Central memory CD8-positive, alpha-beta T cell (primary cell): ENCODE measurements around the gene TTC23L.

Experiments used
- ATAC-seq: fragments of 150-1000 bp; cut with Tn5 transposase; replicated peaks from 2 replicates; pipeline ENCODE4 v1.10.0; 2022; ENCODE audit warnings: mild to moderate bottlenecking, moderate FRiP score, moderate number of reproducible peaks; ENCODE audit not compliant: poor library complexity, severe bottlenecking; ENCODE audit errors: extremely low read depth
- DNase-seq, 2 donors: peaks; one replicate each; pipeline ENCODE4 v3.0.0; 2021; ENCODE audit warnings: low spot score in 2 of 2
- H3K27ac Mint-ChIP-seq: one replicate; pipeline ENCODE4 v1.8.0; 2022; ENCODE audit warnings: low read depth, mild to moderate bottlenecking, moderate library complexity, mixed read lengths
- H3K27me3 Mint-ChIP-seq: one replicate; pipeline ENCODE4 v1.8.0; 2022; ENCODE audit warnings: mixed read lengths
- H3K36me3 Mint-ChIP-seq: one replicate; pipeline ENCODE4 v1.8.0; 2022; ENCODE audit warnings: mild to moderate bottlenecking, moderate library complexity, mixed read lengths; ENCODE audit not compliant: insufficient read depth
- H3K4me1 Mint-ChIP-seq: one replicate; pipeline ENCODE4 v1.8.0; 2022; ENCODE audit warnings: mixed read lengths
- H3K4me3 Mint-ChIP-seq: one replicate; pipeline ENCODE4 v1.8.0; 2022; ENCODE audit warnings: mild to moderate bottlenecking, moderate library complexity, mixed read lengths
- H3K9me3 Mint-ChIP-seq: one replicate; pipeline ENCODE4 v1.8.0; 2022; ENCODE audit warnings: mixed read lengths

Gene TTC23L

GRCh38 chr5:34838785-34839714, at the start of gene TTC23L:
Gene TTC23L, plus strand, starts transcription at chr5:34839164. Its CDS starts 1,508 bp downstream, at chr5:34840672.
- peaks cover 12% of the 10 kb centered on the region for H3K36me3 Mint-ChIP-seq
- peak; percentile 96 for ATAC-seq
- H3K4me3 Mint-ChIP-seq = peak within 1 kb of the TSS; percentile 84
- H3K9me3 Mint-ChIP-seq = no peaks in the 10 kb centered on the region
- peaks cover 13% of the 10 kb centered on the region for H3K4me1 Mint-ChIP-seq
- peaks cover 19% of the 10 kb centered on the region for H3K27me3 Mint-ChIP-seq
- peak within 1 kb of the TSS; percentile 95 for H3K27ac Mint-ChIP-seq
- peak; percentile 78 to 87 for DNase-seq

GRCh38 chr5:34789639-34790038, 49.3 kb upstream of the TTC23L start:
- no peak for DNase-seq
- Mint-ChIP-seq H3K4me1 (no peaks in the 10 kb centered on the region), H3K27me3 (peaks cover 44% of the 10 kb centered on the region), H3K27ac (no peak overlapping the region), H3K9me3 (no peaks in the 10 kb centered on the region), H3K4me3 (no peak overlapping the region), H3K36me3 (no peaks in the 10 kb centered on the region)
- no peak for ATAC-seq

- H3K27ac Mint-ChIP-seq = no peak overlapping the region
- H3K36me3 Mint-ChIP-seq = no peaks in the 10 kb centered on the region
- H3K4me3 Mint-ChIP-seq = no peak overlapping the region
- ATAC-seq (no peak), DNase-seq (no peak)
- H3K27me3 Mint-ChIP-seq = peaks cover 44% of the 10 kb centered on the region
- no peaks in the 10 kb centered on the region for H3K4me1 Mint-ChIP-seq
- no peaks in the 10 kb centered on the region for H3K9me3 Mint-ChIP-seq
Measured at GRCh38 chr5:34790069-34790468, 48.9 kb upstream of the TTC23L start.

GRCh38 chr5:34791761-34792244, 47.2 kb upstream of the TTC23L start:
- no peak overlapping the region for H3K27ac Mint-ChIP-seq

GRCh38 chr5:34802834-34803563, 36.0 kb upstream of the TTC23L start:
- Mint-ChIP-seq H3K9me3 (no peaks in the 10 kb centered on the region), H3K27ac (no peak overlapping the region), H3K4me3 (no peak overlapping the region), H3K27me3 (peaks cover 31% of the 10 kb centered on the region), H3K36me3 (no peaks in the 10 kb centered on the region), H3K4me1 (no peaks in the 10 kb centered on the region)
- DNase-seq = no peak
- no peak for ATAC-seq

More at GRCh38 chr5:34791761-34792244, 47.2 kb upstream of the TTC23L start:
- H3K36me3 Mint-ChIP-seq = no peaks in the 10 kb centered on the region
- peaks cover 41% of the 10 kb centered on the region for H3K27me3 Mint-ChIP-seq
- H3K4me1 Mint-ChIP-seq = no peaks in the 10 kb centered on the region
- ATAC-seq = no peak
- no peak overlapping the region for H3K4me3 Mint-ChIP-seq
- DNase-seq = no peak
- H3K9me3 Mint-ChIP-seq = no peaks in the 10 kb centered on the region

GRCh38 chr5:34803974-34804732, 34.8 kb upstream of the TTC23L start:
- H3K27me3 Mint-ChIP-seq = peaks cover 31% of the 10 kb centered on the region
- DNase-seq = no peak

GRCh38 chr5:34804913-34805312, 34.1 kb upstream of the TTC23L start:
- Mint-ChIP-seq H3K27me3 (peaks cover 31% of the 10 kb centered on the region), H3K9me3 (no peaks in the 10 kb centered on the region), H3K36me3 (no peaks in the 10 kb centered on the region), H3K4me1 (no peaks in the 10 kb centered on the region), H3K4me3 (no peak overlapping the region), H3K27ac (no peak overlapping the region)
- ATAC-seq = no peak
- DNase-seq = no peak

More at GRCh38 chr5:34803974-34804732, 34.8 kb upstream of the TTC23L start:
- no peak overlapping the region for H3K4me3 Mint-ChIP-seq
- no peak overlapping the region for H3K27ac Mint-ChIP-seq
- no peaks in the 10 kb centered on the region for H3K36me3 Mint-ChIP-seq
- ATAC-seq = no peak
- no peaks in the 10 kb centered on the region for H3K4me1 Mint-ChIP-seq
- no peaks in the 10 kb centered on the region for H3K9me3 Mint-ChIP-seq

GRCh38 chr5:34806532-34806931, 32.4 kb upstream of the TTC23L start:
- H3K4me3 Mint-ChIP-seq = no peak overlapping the region
- DNase-seq (no peak), ATAC-seq (no peak)
- H3K27ac Mint-ChIP-seq = no peak overlapping the region
- no peaks in the 10 kb centered on the region for H3K9me3 Mint-ChIP-seq
- H3K36me3 Mint-ChIP-seq = no peaks in the 10 kb centered on the region
- H3K27me3 Mint-ChIP-seq = peaks cover 31% of the 10 kb centered on the region
- H3K4me1 Mint-ChIP-seq = no peaks in the 10 kb centered on the region

GRCh38 chr5:34811706-34812105, 27.3 kb upstream of the TTC23L start:
- no peaks in the 10 kb centered on the region for H3K36me3 Mint-ChIP-seq
- ATAC-seq (no peak), DNase-seq (no peak)
- H3K27ac Mint-ChIP-seq = no peak overlapping the region
- no peak overlapping the region for H3K4me3 Mint-ChIP-seq
- H3K27me3 Mint-ChIP-seq = peaks cover under 1% of the 10 kb centered on the region
- no peaks in the 10 kb centered on the region for H3K9me3 Mint-ChIP-seq
- no peaks in the 10 kb centered on the region for H3K4me1 Mint-ChIP-seq

GRCh38 chr5:34813509-34813908, 25.5 kb upstream of the TTC23L start:
- no peak overlapping the region for H3K4me3 Mint-ChIP-seq
- no peak for ATAC-seq
- no peak for DNase-seq
- H3K4me1 Mint-ChIP-seq = no peaks in the 10 kb centered on the region
- no peaks in the 10 kb centered on the region for H3K36me3 Mint-ChIP-seq
- no peaks in the 10 kb centered on the region for H3K27me3 Mint-ChIP-seq
- no peaks in the 10 kb centered on the region for H3K9me3 Mint-ChIP-seq
- H3K27ac Mint-ChIP-seq = no peak overlapping the region

- Mint-ChIP-seq H3K4me3 (no peak overlapping the region), H3K27me3 (peaks cover under 1% of the 10 kb centered on the region), H3K4me1 (no peaks in the 10 kb centered on the region), H3K36me3 (no peaks in the 10 kb centered on the region), H3K9me3 (no peaks in the 10 kb centered on the region), H3K27ac (no peak overlapping the region)
- ATAC-seq (no peak), DNase-seq (no peak)
Measured at GRCh38 chr5:34817558-34818351, 21.2 kb upstream of the TTC23L start.
